ES-I3 (cell line): ENCODE measurements around the gene DUSP18.
"Not testable (repeated sequence)": the region's sequence is repeated elsewhere in the genome, so short reads cannot be mapped to it uniquely, and the experiment has no call there.

Experiments
- H3K36me3 ChIP-seq: 2 replicates; pipeline ENCODE4 v1.6.1; 2013; ENCODE audit warnings: mild to moderate bottlenecking, low read length, control low read depth, moderate library complexity; ENCODE audit not compliant: insufficient read depth
- H3K4me1 ChIP-seq: 2 replicates; pipeline ENCODE4 v1.6.1; 2013; ENCODE audit warnings: mild to moderate bottlenecking, control low read depth, low read length; ENCODE audit not compliant: insufficient read depth
- H3K9ac ChIP-seq: 2 replicates; pipeline ENCODE4 v1.6.1; 2013; ENCODE audit warnings: low read depth, mild to moderate bottlenecking, low read length, moderate library complexity
- H3K9me3 ChIP-seq: 2 replicates; pipeline ENCODE4 v1.6.1; 2013; ENCODE audit warnings: mild to moderate bottlenecking, low read length, moderate library complexity; ENCODE audit not compliant: control insufficient read depth, insufficient read depth

The DUSP18 gene

DNA sequence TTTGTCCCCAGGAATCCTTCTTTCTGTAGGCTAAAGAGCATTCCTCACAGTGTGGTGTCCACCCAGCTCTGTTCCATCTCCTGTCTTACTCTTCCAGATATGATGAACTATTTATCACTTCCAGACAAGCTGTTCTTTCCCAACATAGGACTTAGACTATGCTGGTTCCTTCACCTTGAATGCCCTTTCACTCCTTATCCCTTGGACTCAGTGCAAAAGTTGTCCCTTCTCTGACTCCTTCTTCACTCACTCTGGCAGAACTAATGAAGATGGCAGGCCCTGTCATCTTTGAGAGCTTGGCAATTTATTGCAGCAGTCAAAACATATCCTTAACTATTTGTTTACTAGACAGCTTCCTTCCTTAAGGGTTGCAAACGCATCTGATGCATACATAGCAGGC is 23.5 kb upstream of the DUSP18 start:
- H3K4me1 ChIP-seq: no peaks in the 10 kb centered on the region
- no peaks in the 10 kb centered on the region for H3K36me3 ChIP-seq
- H3K9me3 ChIP-seq: no peaks in the 10 kb centered on the region
- H3K9ac ChIP-seq: no peak overlapping the region

DNA sequence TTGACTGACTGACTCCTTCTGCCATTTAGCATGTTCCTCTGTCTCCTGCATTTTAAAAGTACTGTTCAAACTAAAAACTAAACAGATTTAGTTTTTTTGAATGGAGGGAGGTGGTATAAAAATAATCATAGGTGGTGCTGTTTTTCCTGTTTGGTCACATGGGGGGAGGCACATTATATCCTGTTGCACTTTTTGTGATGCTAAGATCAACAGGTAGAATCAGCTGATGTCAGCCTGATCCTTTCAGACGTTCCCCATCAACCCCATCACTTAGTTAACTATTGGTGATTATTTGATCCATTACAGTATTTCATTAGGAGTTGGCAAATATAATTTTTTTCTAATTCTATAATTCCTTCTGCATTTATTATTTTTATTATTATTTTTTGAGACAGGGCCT is 21.9 kb upstream of the DUSP18 start:
- Histone ChIP-seq H3K9me3 (no peaks in the 10 kb centered on the region), H3K4me1 (no peaks in the 10 kb centered on the region), H3K9ac (no peak overlapping the region), H3K36me3 (no peaks in the 10 kb centered on the region)

DNA sequence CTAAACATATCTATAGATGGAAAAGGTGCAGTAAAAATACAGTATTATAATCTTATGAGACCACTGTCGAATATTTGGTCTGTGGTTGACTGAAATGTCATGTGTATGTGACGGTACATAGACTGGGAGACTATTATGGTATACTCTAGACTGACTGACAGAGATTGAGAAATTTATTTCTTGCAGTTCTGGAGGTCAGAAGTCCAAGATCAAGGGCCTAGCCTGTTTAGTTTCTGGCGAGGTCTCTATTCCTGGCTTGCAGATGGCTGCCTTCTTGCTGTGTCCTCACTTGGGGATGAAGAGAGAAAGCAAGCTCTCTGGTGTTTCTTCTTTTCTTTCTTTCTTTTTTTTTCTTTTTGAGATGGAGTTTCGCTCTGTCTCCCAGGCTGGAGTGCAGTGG is 19.7 kb upstream of the DUSP18 start:
- Histone ChIP-seq H3K9ac (no peak overlapping the region), H3K4me1 (no peaks in the 10 kb centered on the region), H3K36me3 (no peaks in the 10 kb centered on the region), H3K9me3 (no peaks in the 10 kb centered on the region)

DNA sequence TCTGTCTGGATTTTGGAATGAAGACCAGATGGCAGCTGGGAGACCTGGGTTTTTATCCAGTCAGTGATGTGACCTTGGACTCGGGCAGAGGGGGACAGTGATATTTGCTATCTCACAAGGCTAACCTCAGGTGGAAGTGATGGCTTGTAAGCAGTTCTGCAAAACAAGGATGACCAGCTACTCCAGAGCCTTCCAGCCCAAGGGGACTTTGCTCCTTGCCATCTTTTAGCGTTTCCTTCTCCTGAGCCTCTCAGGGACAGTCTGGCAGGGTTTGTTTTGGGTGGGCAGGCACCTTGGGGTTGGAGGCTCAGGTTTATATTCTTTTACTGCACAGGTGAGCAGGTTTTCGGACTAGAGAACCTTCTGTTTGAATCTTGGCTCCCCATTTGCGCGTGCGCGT is 17.5 kb upstream of the DUSP18 start:
- H3K9me3 ChIP-seq: no peaks in the 10 kb centered on the region
- no peaks in the 10 kb centered on the region for H3K36me3 ChIP-seq
- H3K9ac ChIP-seq: no peak overlapping the region
- peaks cover 9% of the 10 kb centered on the region; the same call in 1 of the 2 replicates for H3K4me1 ChIP-seq

DNA sequence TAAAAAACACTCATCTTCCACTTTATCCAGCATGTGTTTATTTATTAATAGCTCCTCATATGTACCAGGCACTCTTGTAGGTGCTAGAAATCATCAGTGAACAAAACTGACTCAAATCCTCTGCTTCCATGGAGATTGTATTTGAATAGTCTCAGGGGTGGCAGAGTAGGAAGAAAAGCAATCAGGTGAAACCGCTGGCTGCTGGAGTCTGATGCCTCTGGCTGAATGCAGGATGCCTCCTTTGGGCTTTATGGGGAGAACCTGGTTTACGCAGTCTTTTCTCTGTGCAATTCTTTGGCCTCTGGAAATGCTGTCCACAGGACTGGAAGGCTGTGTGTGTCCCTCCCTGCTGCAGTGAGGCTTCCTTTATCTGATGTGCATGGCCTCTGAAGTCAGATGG is 14.2 kb upstream of the DUSP18 start:
- H3K36me3 ChIP-seq: no peaks in the 10 kb centered on the region
- H3K4me1 ChIP-seq: peaks cover 9% of the 10 kb centered on the region; the same call in 1 of the 2 replicates
- no peak overlapping the region for H3K9ac ChIP-seq
- no peaks in the 10 kb centered on the region for H3K9me3 ChIP-seq

DNA sequence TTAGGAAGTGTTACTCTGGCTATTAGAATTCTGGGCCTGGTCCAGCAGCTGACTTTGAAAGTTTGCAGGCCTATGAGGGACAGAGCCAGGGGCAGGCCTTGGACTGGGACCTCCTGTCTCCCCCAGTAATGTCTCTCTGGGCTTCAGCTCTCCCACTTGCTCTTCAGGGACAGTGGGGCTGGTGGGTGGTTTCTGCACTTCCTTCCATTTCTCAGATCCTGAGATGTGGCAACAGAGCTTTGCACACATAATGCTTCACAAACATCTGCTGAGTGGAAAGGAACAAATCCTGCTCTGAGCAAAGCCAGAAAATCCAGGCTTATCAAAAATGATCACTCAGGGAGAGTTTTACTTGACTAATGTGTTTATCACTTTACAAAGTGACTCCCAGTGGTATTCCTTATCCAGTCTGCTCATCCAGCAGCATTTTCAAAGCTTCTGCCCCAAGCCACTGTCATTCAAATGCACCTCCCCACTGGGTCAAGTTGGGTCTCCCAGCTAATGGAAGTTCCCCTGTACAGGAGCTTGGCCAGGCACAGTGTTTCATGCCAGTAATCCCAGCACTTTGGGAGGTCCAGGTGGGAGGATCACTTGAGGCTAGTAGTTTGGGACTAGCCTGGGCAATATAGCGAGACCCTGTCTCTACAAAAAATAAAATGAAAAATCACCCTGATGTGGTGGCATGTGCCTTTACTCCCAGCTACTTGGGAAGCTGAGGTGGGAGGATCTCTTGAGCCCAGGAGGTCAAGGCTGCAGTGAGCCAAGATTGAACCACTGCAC is 13.5 kb upstream of the DUSP18 start:
- no peak overlapping the region for H3K9ac ChIP-seq
- H3K9me3 ChIP-seq: no peaks in the 10 kb centered on the region
- peaks cover 9% of the 10 kb centered on the region; the same call in 1 of the 2 replicates for H3K4me1 ChIP-seq
- H3K36me3 ChIP-seq: no peaks in the 10 kb centered on the region

DNA sequence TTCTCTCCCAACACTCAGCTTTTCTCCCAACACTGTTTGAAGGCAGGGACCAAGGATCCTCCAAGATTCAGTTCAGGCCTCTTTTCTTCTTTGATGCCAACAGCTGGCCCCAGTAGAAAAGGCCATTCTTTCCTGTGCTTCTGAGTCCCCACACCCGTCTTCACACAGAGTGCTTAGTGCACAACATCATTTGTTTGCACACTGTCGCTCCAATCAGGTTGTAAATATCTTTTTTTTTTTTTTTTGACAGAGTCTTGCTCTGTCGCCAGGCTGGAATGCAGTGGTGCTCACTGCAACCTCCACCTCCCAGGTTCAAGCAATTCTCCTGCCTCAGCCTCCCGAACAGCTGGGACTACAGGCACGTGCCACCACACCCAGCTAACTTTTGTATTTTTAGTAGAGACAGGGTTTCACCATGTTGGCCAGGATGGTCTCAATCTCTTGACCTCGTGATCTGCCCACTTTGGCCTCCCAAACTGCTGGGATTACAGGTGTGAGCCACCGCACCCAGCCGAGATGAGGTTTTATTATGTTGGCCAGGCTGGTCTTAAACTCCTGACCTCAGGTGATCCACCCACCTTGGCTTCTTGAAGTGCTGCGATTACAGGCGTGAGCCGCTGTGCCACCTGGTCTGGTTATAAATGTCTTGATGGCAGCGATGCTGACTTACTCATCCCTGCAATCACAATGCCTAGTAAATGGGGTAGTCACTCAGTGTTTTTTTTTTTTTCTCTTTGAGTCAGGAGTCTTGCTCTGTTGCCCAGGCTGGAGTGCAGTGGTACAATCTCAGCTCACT is 12.4 kb upstream of the DUSP18 start:
- H3K9me3 ChIP-seq, H3K4me1 ChIP-seq, H3K36me3 ChIP-seq, H3K9ac ChIP-seq: not testable (repeated sequence)

DNA sequence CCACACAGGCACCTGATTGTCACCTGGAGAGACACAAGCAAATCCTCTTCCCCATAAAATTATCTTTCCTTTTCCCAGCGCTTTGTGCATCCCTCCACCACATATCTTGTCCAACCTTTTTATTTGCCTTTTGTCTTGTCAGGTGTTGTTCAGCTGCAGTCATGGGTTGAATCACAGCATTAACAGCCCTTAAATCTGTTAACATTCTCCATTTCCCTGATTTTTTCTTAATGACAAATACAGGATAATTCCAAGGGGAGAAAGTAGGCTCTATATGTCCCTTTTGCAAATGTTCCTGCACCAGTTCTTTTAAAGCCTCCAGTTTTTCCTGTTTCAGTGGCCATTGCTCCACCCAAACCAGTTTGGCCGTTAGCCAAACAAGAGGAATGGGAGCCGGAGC is 8.9 kb upstream of the DUSP18 start:
- not testable (repeated sequence) for H3K9ac ChIP-seq, H3K36me3 ChIP-seq, H3K4me1 ChIP-seq, H3K9me3 ChIP-seq

DNA sequence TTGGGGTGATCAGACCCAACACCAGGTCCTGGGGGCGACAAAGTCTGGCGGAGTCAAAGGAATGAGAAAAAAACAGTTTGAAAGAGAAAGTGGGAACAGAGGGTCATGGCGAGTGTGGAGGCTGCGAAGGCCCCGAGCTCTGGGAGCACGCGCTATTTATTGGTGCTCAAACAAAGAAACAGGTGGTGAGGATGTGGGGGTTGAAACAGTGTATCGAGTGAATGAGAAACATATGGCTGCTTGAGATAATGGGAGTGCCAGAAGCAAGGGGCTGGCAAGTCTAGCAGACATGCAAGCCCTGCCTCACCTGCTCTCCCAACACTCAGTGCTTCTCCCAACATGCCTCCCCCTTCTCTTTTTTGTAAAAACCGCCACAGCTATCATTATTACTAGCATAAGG is 7.8 kb upstream of the DUSP18 start:
- H3K36me3 ChIP-seq: no peaks in the 10 kb centered on the region
- no peak overlapping the region for H3K9ac ChIP-seq
- no peaks in the 10 kb centered on the region for H3K4me1 ChIP-seq
- H3K9me3 ChIP-seq: no peaks in the 10 kb centered on the region

DNA sequence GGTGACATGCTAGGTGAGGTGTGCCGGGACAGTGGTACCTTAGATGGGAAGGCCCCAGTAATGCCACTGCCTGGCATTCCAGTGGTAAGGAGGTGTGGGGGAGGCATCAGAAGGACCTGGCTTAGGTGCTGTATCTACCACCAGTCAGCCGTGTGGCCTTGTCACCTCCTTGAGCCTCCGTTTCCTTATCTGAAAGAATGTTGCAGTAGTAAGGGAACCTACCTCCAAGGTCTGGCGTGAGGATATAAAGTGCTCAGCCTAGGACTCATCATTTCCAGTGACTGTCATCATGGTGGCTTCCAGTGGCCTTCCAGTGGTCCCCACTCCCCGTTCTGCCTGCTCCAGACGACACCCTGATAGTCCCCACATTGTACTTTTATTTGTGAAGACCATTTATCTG is 6.8 kb upstream of the DUSP18 start:
- Histone ChIP-seq H3K9me3 (no peaks in the 10 kb centered on the region), H3K9ac (no peak overlapping the region), H3K4me1 (no peaks in the 10 kb centered on the region), H3K36me3 (no peaks in the 10 kb centered on the region)

DNA sequence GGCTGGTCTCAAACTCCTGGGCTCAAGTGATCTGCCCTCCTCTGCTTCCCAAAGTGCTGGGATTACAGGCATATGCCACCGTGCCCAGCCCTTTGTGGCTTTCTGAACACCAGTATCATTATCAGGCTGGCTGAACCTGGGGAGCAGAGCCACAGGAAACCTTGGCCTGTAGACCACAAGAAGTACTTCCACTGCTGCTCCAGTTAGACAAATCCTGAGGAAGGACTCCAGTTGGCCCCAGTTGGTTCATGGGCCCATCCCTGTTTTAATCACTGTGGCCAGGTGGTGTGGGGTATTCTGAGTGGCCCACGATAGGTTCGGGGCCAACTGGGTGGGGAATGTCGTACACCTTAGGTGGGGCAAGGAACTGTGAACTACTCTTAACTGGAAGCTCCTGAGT is 5.5 kb upstream of the DUSP18 start:
- Histone ChIP-seq H3K9ac (no peak overlapping the region), H3K9me3 (no peaks in the 10 kb centered on the region), H3K4me1 (no peaks in the 10 kb centered on the region), H3K36me3 (no peaks in the 10 kb centered on the region)

DNA sequence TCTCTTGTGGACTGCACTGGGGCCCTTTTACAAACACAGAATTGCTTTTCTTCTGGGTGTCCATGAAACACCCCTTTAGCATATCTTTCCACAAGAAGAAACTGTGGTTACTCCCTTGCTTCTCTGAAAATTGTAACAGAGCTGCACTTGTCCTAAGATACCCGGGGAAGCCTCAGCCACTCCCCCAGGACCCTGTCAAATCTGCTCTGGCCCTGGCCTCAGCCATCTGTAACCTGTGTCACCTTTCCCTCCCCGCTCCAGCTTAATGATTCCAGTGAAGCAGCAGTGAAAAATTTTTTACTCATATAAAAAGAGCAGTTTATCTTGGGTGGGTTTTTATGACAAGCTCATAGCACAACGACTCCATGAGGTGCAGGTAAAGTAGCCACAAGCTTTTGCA is 3.4 kb upstream of the DUSP18 start:
- H3K36me3 ChIP-seq: no peaks in the 10 kb centered on the region
- H3K9me3 ChIP-seq: no peaks in the 10 kb centered on the region
- H3K4me1 ChIP-seq: no peaks in the 10 kb centered on the region
- H3K9ac ChIP-seq: no peak overlapping the region

DNA sequence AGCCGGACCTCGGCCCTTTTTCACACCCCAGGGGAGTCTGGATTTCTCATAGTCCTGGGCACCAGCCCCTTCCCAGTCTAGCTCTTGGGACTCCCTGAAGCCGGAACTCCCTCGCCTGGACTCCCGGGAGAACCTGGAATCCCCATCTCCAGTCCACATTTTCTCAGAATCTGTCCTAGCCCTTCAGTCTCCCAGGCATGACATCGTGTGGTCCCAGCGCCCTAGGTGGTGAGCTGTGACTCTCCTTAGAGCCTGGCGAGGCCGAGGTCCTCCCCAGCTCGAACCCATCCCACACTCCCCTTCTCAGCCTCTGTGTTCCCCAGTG is 673 bp upstream of the DUSP18 start:
- no peaks in the 10 kb centered on the region for H3K4me1 ChIP-seq
- peak overlapping the region; percentile 54 for H3K9ac ChIP-seq
- no peaks in the 10 kb centered on the region for H3K9me3 ChIP-seq

DNA sequence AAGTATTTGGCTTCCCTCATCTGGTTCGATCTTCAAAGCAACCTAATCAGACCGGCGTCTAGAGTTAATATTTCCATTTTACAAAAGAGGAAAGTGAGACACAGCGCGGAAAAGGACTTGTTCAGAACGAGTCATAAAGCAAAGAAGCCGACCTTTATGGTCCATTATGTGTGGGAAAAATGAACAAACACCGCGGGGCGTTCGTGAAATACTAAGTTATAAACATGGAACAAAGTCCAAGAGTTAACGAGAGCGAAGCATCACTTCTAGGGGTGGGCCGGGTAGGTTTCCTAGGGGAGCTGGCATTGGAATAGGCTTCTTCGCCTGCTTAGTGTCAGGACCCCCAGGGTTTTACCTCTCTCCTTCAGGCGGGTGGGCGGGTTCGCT is 575 bp downstream of the DUSP18 start:
- H3K36me3 ChIP-seq: no peaks in the 10 kb centered on the region
- no peaks in the 10 kb centered on the region for H3K4me1 ChIP-seq
- peak overlapping the region; percentile 54; the same call in 1 of the 2 replicates for H3K9ac ChIP-seq
- H3K9me3 ChIP-seq: no peaks in the 10 kb centered on the region

More for the DNA sequence above, 673 bp upstream of the DUSP18 start:
- no peaks in the 10 kb centered on the region for H3K36me3 ChIP-seq

DNA sequence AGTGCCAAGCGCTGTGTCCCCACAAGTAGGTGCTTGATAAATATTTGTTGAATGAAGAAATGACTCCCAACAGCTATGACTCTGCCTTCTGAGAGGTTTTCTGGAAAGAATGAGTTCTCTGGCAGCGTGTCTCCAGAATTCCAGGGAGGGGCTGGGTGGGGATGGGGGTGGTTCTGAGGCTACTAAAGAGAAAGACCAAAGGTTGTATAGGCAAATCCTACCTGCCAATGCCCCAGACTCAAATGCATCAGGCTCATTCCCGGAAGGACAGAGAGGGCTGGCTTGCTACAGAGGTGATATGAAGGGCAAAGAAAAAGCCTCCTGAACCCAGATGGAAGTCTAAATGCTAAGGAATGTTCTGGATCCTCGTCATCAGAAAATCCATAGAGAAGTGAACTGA is 1.9 kb downstream of the DUSP18 start:
- Histone ChIP-seq H3K9ac (no peak overlapping the region), H3K4me1 (no peaks in the 10 kb centered on the region), H3K36me3 (no peaks in the 10 kb centered on the region), H3K9me3 (no peaks in the 10 kb centered on the region)
